HUDEP-2 (cell line): Measurements from ENCODE around the gene AGO1.
"Not testable (repeated sequence)": the region's sequence is repeated elsewhere in the genome, so short reads cannot be mapped to it uniquely, and the experiment has no call there.

Experiments used
- DNase-seq, 76 experiments: peaks; one replicate each; lab custom pipeline; 2025; ENCODE audit not compliant: unreplicated experiment in 76 of 76; lab: John Stamatoyannopoulos, UW

AGO1 gene

DNA sequence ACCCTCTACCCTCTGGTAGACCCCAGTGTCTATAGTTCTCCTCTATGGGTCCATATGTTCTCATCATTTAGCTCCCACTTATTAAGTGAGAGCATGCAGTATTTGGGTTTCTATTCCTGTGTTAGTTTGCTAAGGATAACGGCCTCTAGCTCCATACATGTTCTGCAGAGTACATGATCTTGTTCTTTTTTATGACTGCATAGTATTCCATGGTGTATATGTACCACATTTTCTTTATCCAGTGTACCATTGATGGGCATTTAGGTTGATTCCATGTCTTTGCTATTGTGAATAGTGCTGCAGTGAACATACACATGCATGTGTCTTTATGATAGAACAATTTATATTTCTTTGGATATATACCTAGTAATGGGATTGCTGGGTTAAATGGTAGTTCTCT, 81.3 kb downstream of the AGO1 start:
- not testable (repeated sequence) for DNase-seq

DNA sequence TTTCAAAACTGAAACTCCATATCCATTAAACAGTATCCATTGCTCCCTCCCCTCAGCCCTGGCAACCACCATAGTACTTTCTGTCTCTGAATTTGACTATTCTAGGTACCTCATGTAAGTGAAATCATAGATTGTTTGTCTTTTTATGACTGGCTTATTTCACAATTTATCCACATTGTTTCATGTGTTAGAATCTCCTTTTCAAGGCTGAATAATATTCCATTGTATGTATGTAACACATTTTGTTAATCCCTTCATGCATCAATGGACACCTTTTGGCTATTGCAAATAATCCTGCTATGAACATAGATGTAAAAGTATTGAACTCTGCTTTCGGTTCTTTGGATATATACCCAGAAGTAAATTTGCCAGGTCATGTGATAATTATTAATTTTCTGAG, 85.4 kb downstream of the AGO1 start:
- DNase-seq: no peak

DNA sequence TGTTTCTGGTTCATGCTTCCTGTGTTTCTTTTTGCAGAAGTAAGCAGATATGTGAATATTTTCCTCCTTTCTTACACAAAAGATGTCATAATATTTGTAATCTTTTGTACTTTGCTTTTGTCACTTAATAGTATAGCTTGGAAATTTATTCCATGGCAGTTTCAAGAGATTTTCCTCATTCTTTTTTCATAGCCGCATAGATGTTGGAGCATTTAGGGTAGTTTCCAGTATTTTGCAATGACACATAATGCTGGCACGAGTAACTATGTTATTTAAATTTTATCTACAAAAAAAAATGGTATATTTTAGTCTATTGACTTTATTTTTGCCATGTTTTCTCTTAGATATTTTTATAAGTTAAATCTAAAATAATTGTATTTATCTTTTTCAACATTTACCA, 88.6 kb downstream of the AGO1 start:
- DNase-seq: no peak

DNA sequence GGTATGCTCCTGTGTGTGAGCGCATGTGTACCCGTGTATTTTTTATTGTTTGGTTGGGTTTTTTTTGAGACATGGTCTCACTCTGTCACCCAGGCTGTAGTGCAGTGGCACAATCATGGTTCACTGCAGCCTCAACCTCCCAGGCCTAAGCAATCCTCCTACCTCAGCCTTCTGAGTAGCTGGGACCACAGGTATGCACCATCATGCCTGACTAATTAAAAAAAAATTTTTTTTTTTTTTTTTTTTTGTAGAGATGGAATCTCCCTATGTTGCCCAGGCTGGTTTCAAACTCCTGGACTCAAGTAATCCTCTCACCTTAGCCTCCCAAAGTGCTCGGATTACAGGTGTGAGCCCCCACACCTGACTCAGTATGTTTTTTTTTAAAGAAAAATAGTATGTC, 89.6 kb downstream of the AGO1 start:
- DNase-seq: not testable (repeated sequence)

DNA sequence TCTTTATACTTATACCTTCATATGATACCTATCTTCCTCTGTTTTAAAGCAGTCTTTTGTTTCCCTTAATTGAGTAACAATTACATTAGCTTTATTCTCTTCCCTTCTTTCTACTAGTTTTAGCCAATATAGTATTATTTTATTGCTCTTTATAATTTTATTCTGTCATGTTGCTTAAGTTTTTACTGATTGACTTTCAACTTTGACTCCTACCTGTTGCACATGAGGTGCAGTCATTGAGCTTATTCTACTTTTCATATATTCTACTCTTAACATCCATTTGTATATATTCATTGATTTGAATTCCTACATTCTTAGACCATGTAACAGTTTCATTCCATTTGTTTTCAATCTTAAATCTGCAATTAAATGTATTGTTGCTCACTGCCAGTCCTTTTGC, 97.1 kb downstream of the AGO1 start:
- no peak for DNase-seq
